HCT116 (cell line): ENCODE results near the gene ZNF483. TPM values are rescaled to one million over a fixed set of nuclear protein-coding genes. Genes with fewer than 3 reads are reported as not detected.

Experiments
- EGR1 ChIP-seq: IDR thresholded peaks from 2 replicates; pipeline ENCODE4 v1.6.1; 2012; ENCODE audit warnings: low read depth
- FOSL1 ChIP-seq: IDR thresholded peaks from 2 replicates; pipeline ENCODE4 v1.6.1; 2012; ENCODE audit warnings: low read depth
- POLR2AphosphoS5 ChIP-seq: IDR thresholded peaks from 2 replicates; pipeline ENCODE4 v1.6.1; 2011; ENCODE audit warnings: mild to moderate bottlenecking, low read depth, low read length, moderate library complexity
- SIN3A ChIP-seq: IDR thresholded peaks from 2 replicates; pipeline ENCODE4 v1.6.1; 2012; ENCODE audit warnings: low read depth
- SRF ChIP-seq: IDR thresholded peaks from 2 replicates; pipeline ENCODE4 v1.6.1; 2012; ENCODE audit warnings: low read depth
- ZBTB33 ChIP-seq: IDR thresholded peaks from 2 replicates; pipeline ENCODE4 v1.6.1; 2011; ENCODE audit warnings: mild to moderate bottlenecking, low read length, moderate library complexity; ENCODE audit not compliant: insufficient replicate concordance; ENCODE audit errors: extremely low read depth
- total RNA-seq: library from RNA; stranded (reverse); gene quantifications from one replicate; pipeline ENCODE4 v1.2.1, GENCODE V29; 2021; ENCODE audit not compliant: unreplicated experiment
- TF ChIP-seq, protein P1 (sequence below): IDR thresholded peaks from 2 replicates; pipeline ENCODE4 v1.6.1; 2012
- TF ChIP-seq, protein P2 (sequence below): IDR thresholded peaks from 2 replicates; pipeline ENCODE4 v1.6.1; 2012; ENCODE audit warnings: low read depth

The ZNF483 gene
- total RNA-seq, 1 experiment from 2014 or later, result 5.0 TPM

- TF ChIP-seq ZBTB33 (no peak), FOSL1 (no peak), SRF (no peak), POLR2AphosphoS5 (peak; percentile 73), EGR1 (peak; percentile 99), SIN3A (peak; percentile 36; the same call in 1 of the 2 replicates)
- TF ChIP-seq, protein P1, sequence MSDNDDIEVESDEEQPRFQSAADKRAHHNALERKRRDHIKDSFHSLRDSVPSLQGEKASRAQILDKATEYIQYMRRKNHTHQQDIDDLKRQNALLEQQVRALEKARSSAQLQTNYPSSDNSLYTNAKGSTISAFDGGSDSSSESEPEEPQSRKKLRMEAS, result peak; percentile 46; the same call in 1 of the 2 replicates
- TF ChIP-seq, protein P2, sequence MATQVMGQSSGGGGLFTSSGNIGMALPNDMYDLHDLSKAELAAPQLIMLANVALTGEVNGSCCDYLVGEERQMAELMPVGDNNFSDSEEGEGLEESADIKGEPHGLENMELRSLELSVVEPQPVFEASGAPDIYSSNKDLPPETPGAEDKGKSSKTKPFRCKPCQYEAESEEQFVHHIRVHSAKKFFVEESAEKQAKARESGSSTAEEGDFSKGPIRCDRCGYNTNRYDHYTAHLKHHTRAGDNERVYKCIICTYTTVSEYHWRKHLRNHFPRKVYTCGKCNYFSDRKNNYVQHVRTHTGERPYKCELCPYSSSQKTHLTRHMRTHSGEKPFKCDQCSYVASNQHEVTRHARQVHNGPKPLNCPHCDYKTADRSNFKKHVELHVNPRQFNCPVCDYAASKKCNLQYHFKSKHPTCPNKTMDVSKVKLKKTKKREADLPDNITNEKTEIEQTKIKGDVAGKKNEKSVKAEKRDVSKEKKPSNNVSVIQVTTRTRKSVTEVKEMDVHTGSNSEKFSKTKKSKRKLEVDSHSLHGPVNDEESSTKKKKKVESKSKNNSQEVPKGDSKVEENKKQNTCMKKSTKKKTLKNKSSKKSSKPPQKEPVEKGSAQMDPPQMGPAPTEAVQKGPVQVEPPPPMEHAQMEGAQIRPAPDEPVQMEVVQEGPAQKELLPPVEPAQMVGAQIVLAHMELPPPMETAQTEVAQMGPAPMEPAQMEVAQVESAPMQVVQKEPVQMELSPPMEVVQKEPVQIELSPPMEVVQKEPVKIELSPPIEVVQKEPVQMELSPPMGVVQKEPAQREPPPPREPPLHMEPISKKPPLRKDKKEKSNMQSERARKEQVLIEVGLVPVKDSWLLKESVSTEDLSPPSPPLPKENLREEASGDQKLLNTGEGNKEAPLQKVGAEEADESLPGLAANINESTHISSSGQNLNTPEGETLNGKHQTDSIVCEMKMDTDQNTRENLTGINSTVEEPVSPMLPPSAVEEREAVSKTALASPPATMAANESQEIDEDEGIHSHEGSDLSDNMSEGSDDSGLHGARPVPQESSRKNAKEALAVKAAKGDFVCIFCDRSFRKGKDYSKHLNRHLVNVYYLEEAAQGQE, result no peak
Observed at GRCh38 chr9:111599092-111599954, 74.3 kb downstream of the ZNF483 start, which contains the start of gene PTGR1 (continued).
